ENCODE data around the gene CYP26B1. TPM values are rescaled to one million over a fixed set of nuclear protein-coding genes. Genes with fewer than 3 reads are reported as not detected.

CYP26B1 gene
- total RNA-seq, 2 donors from 2014 or later, result 6.0 to 20.8 TPM

GRCh38 chr2:72103161-72103560 is 44.5 kb downstream of the CYP26B1 start:
- Histone ChIP-seq H3K9me3 (no peaks in the 10 kb centered on the region), H3K27me3 (replicated peaks; ENCODE audit: insufficient read depth) (no peaks in the 10 kb centered on the region), H3K27ac (no peak overlapping the region), H3K4me1 (ENCODE audit: control insufficient read depth in 1 of 2, low read depth in 2 of 2) (no peaks in the 10 kb centered on the region), H3K4me3 (no peak overlapping the region), H3K36me3 (no peaks in the 10 kb centered on the region)
- TF ChIP-seq, protein P1, sequence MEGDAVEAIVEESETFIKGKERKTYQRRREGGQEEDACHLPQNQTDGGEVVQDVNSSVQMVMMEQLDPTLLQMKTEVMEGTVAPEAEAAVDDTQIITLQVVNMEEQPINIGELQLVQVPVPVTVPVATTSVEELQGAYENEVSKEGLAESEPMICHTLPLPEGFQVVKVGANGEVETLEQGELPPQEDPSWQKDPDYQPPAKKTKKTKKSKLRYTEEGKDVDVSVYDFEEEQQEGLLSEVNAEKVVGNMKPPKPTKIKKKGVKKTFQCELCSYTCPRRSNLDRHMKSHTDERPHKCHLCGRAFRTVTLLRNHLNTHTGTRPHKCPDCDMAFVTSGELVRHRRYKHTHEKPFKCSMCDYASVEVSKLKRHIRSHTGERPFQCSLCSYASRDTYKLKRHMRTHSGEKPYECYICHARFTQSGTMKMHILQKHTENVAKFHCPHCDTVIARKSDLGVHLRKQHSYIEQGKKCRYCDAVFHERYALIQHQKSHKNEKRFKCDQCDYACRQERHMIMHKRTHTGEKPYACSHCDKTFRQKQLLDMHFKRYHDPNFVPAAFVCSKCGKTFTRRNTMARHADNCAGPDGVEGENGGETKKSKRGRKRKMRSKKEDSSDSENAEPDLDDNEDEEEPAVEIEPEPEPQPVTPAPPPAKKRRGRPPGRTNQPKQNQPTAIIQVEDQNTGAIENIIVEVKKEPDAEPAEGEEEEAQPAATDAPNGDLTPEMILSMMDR (IDR thresholded peaks at IDR 0.05), result no peak
- ATAC-seq (ENCODE audit: insufficient number of reproducible peaks, low FRiP score, low read depth) (no peak), DNase-seq (ENCODE audit: low spot score) (no peak)

DNA sequence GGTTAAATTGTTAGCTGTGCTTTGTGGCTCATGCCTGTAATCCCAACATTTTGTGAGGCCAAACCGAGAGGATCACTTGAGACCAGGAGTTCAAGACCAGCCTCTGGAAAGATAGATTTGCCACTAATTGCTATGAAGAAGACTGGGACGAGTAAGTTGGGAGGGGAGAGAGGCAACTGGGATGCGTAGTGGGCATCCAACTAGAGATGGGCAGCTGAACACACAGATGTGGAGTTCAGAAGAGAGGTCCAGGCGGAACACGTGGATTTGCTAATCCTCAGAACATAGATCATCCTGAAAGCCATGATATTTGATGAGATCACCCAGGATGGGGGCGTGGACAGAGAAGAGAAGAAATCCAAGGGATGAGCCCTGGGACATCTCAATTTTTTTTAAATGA is 48.7 kb downstream of the CYP26B1 start:
- DNase-seq (ENCODE audit: low spot score), result no peak
- no peak overlapping the region for H3K4me3 ChIP-seq

GRCh38 chr2:72097276-72097675 is 50.4 kb downstream of the CYP26B1 start:
- no peaks in the 10 kb centered on the region for H3K4me1 ChIP-seq (ENCODE audit: control insufficient read depth in 1 of 2, low read depth in 2 of 2)
- ATAC-seq (ENCODE audit: insufficient number of reproducible peaks, low FRiP score, low read depth), result no peak
- H3K4me3 ChIP-seq, result no peak overlapping the region
- no peak overlapping the region for H3K27ac ChIP-seq
- DNase-seq (ENCODE audit: low spot score), result no peak
- H3K27me3 ChIP-seq (replicated peaks; ENCODE audit: insufficient read depth), result no peaks in the 10 kb centered on the region
- H3K9me3 ChIP-seq, result no peaks in the 10 kb centered on the region
- no peaks in the 10 kb centered on the region for H3K36me3 ChIP-seq
- TF ChIP-seq, protein P1 (IDR thresholded peaks at IDR 0.05), result no peak

More for the DNA sequence above, 48.7 kb downstream of the CYP26B1 start:
- Histone ChIP-seq H3K27me3 (replicated peaks; ENCODE audit: insufficient read depth) (no peaks in the 10 kb centered on the region), H3K4me1 (ENCODE audit: control insufficient read depth in 1 of 2, low read depth in 2 of 2) (no peaks in the 10 kb centered on the region), H3K36me3 (no peaks in the 10 kb centered on the region), H3K9me3 (no peaks in the 10 kb centered on the region), H3K27ac (no peak overlapping the region)
- TF ChIP-seq, protein P1 (IDR thresholded peaks at IDR 0.05), result no peak
- ATAC-seq (ENCODE audit: insufficient number of reproducible peaks, low FRiP score, low read depth), result no peak

- no peak overlapping the region for H3K27ac ChIP-seq
- TF ChIP-seq, protein P1 (IDR thresholded peaks at IDR 0.05), result no peak
- H3K4me3 ChIP-seq, result no peak overlapping the region
- ATAC-seq (ENCODE audit: insufficient number of reproducible peaks, low FRiP score, low read depth) (no peak), DNase-seq (ENCODE audit: low spot score) (no peak)
- no peaks in the 10 kb centered on the region for H3K36me3 ChIP-seq
- no peaks in the 10 kb centered on the region for H3K4me1 ChIP-seq (ENCODE audit: control insufficient read depth in 1 of 2, low read depth in 2 of 2)
- no peaks in the 10 kb centered on the region for H3K9me3 ChIP-seq
- H3K27me3 ChIP-seq (replicated peaks; ENCODE audit: insufficient read depth), result no peaks in the 10 kb centered on the region
These were observed 51.5 kb downstream of the CYP26B1 start for GRCh38 chr2:72096181-72096580.

GRCh38 chr2:72095364-72095763 is 52.3 kb downstream of the CYP26B1 start:
- H3K4me1 ChIP-seq (ENCODE audit: control insufficient read depth in 1 of 2, low read depth in 2 of 2), result no peaks in the 10 kb centered on the region

More at GRCh38 chr2:72095364-72095763, 52.3 kb downstream of the CYP26B1 start:
- H3K4me3 ChIP-seq, result no peak overlapping the region
- H3K9me3 ChIP-seq, result no peaks in the 10 kb centered on the region
- H3K36me3 ChIP-seq, result no peaks in the 10 kb centered on the region
- H3K27ac ChIP-seq, result no peak overlapping the region
- TF ChIP-seq, protein P1 (IDR thresholded peaks at IDR 0.05), result no peak
- no peaks in the 10 kb centered on the region for H3K27me3 ChIP-seq (replicated peaks; ENCODE audit: insufficient read depth)
- DNase-seq (ENCODE audit: low spot score), result no peak
- ATAC-seq (ENCODE audit: insufficient number of reproducible peaks, low FRiP score, low read depth), result no peak

All from thoracic aorta (tissue), 2 donors.